NOMO-1 treated with DMSO at 0.1 percent for 48 hours (cell line): ENCODE measurements around the gene HSD17B13.

Source experiments
- DNase-seq: peaks from one replicate; lab custom pipeline; 2025; ENCODE audit not compliant: unreplicated experiment; lab: John Stamatoyannopoulos, UW

The HSD17B13 gene

GRCh38 chr4:87268411-87268810, 54.3 kb downstream of the HSD17B13 start:
- DNase-seq, result no peak

- no peak for DNase-seq
Observed at GRCh38 chr4:87266986-87267385, 55.7 kb downstream of the HSD17B13 start.

GRCh38 chr4:87262886-87263285, 59.8 kb downstream of the HSD17B13 start:
- DNase-seq, result no peak

GRCh38 chr4:87260477-87260876, 62.2 kb downstream of the HSD17B13 start:
- no peak for DNase-seq

GRCh38 chr4:87258677-87259076, 64.0 kb downstream of the HSD17B13 start:
- DNase-seq, result no peak

- DNase-seq, result no peak
Observed at GRCh38 chr4:87257523-87257922, 65.2 kb downstream of the HSD17B13 start.

- no peak for DNase-seq
Observed at GRCh38 chr4:87255755-87256154, 66.9 kb downstream of the HSD17B13 start.
